Adrenal gland (tissue), 12 donors: ENCODE results near the gene KASH5. TPM values are rescaled to one million over a fixed set of nuclear protein-coding genes. Genes with fewer than 3 reads are reported as not detected.

Source experiments
- DNase-seq, 7 donors: peaks; one replicate each; pipeline ENCODE4 v3.0.0-alpha.2; 2019 to 2020
- H3K27ac ChIP-seq, 5 donors: fragments of 200-600 bp; sonication (generic) in 4 of 5; 1 replicate in 3 of 5; 2 replicates in 2 of 5; pipeline versions ENCODE4 v1.5.1 to v1.8.0; 2016 to 2020; ENCODE audit warnings: mild to moderate bottlenecking in 1 of 5
- H3K27me3 ChIP-seq: fragments of 200-600 bp; 2 replicates; pipeline ENCODE4 v1.8.0; 2021
- H3K36me3 ChIP-seq, 2 donors: fragments of 200-600 bp; replicated peaks in 1 of 2; 1 replicate in 1 of 2; 2 replicates in 1 of 2; pipeline versions ENCODE4 v1.5.1 to v1.8.0; 2018 to 2022
- H3K4me1 ChIP-seq, 2 donors: fragments of 200-600 bp; replicated peaks in 1 of 2; 1 replicate in 1 of 2; 2 replicates in 1 of 2; pipeline versions ENCODE4 v1.5.1 to v1.8.0; 2018 to 2021
- H3K4me3 ChIP-seq, 4 donors: fragments of 200-600 bp; sonication (generic) in 3 of 4; one replicate each; pipeline ENCODE4 v1.5.1; 2016 to 2018
- H3K9me3 ChIP-seq, 3 donors: fragments of 200-600 bp; sonication (generic) in 1 of 3; replicated peaks in 1 of 3; 1 replicate in 2 of 3; 2 replicates in 1 of 3; pipeline versions ENCODE4 v1.5.1 to v1.8.0; 2016 to 2021
- POLR2A ChIP-seq, 2 donors: fragments of 450-650 bp; IDR thresholded peaks; one replicate each; pipeline ENCODE4 v1.6.1; 2017; ENCODE audit warnings: antibody characterized with exemption in 2 of 2, mild to moderate bottlenecking in 2 of 2, moderate library complexity in 1 of 2
- WGBS, 4 donors: extraction: QIAGEN DNeasy Blood & Tissue Kit in 2 of 4; methylation state at CpG; one replicate each; pipeline versions ENCODE4 v1.1.5 to v1.1.7; 2013 to 2017; 5-methylcytosine and 5-hydroxymethylcytosine counted together
- intact Hi-C, 2 donors: fragments of 100-400 bp; cut with DNase I; formaldehyde crosslinking; loops; one replicate each; pipeline versions ENCODE4 v1.14.1 to v1.15.0; 2022 to 2023
- polyA plus RNA-seq, 3 donors: library from polyadenylated mRNA; stranded (reverse); fragments of 200-250 nt in 2 of 3; fragments of 350-450 nt in 1 of 3; fragmentation: Illumina TruSeq in 1 of 3; extraction: RNeasy Lipid Tissue Mini Kit (QIAGEN cat#74804) in 1 of 3; gene quantifications; one replicate each; pipeline ENCODE4 v1.2.3, GENCODE V29; 2013 to 2014
- total RNA-seq, 9 donors: library from RNA; depleted of rRNA in 4 of 9; stranded (reverse); fragments of >200 nt in 4 of 9; fragments of 120-200 nt in 1 of 9; fragmentation: NEBNext Ultra II Directional in 1 of 9; extraction: Animal tissue kit (Norgen Biotek cat#: 25700) in 1 of 9; gene quantifications; one replicate each; pipeline versions ENCODE4 v1.1.0 to v1.2.4, GENCODE V29; 2013 to 2023
- TF ChIP-seq, protein P1 (sequence below), 6 experiments: fragments of 450-650 bp in 4 of 6; fragments of 200-600 bp in 2 of 6; sonication (generic) in 1 of 6; IDR thresholded peaks; 1 replicate in 5 of 6; 2 replicates in 1 of 6; pipeline versions ENCODE4 v1.5.1 to v1.8.0; 2016 to 2021; ENCODE audit warnings: antibody characterized with exemption in 6 of 6, mild to moderate bottlenecking in 2 of 6, moderate library complexity in 1 of 6
- donor health status: healthy with polysubstance abuse.
- donor health status: Bipolar disorder and iron deficiency.
- donor health status: DM: yes; HTN: yes; CAD: no.
- donor health status: DM: no; HTN: no; CAD: no.
- donor health status: DM: no; HTN: no; CAD: no.
- donor health status: DM: yes; HTN: yes; CAD: no.

KASH5 gene
- total and polyA plus RNA-seq, 12 donors: 0.74 to 0.97 TPM; not detected in 10

DNA sequence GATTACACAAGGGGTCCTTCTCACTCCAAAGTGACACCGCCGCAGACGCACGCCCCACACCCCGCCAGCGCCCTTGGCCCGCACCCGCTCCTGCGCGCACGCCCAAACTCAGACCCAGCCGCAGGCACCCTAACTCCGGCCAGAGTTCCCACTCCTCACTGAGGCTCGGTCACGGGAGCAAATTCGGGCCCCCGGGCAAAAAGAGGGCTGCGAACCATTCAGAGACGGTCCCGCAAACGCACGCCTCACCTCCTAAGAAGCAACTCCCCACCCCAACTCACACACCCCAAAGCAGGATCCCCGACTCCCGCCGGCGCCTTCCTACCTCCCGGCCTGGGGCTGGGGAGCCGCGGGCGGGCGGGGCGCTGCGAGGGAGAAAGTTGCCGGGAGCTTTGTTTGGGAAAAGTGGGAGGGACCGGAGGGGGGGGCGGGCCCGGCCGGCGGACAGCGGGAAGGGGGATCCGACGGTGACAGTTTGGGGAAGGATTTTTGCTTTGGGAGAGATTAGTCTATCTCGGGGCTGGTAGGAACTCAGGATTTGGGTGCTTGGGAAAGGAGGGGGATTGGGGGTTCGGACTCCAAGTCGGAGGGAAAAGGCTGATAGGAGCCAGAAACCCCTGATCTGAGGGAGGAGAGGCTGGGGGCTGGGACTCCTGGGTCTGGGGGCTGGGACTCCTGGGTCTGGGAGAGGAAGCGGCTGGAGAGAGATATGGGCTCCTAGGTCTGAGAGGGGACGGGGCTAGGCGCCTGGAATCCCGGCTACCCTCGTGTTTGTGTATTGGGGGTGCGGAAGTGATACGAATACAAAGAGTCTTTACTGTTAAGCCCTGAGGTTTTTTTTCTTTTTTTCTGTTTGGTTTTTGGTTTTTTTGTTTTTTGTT is 25.8 kb upstream of the KASH5 start, which contains the start of gene TEAD2:
TSS of gene TEAD2 (minus strand) at position 369 of the 881 bp plus-strand sequence. CDS start 2,341 bp downstream, outside the sequence.
- no peaks in the 10 kb centered on the region for H3K27me3 ChIP-seq
- WGBS, 4 donors: 1 to 2% (median 2%) methylated on average over 30 to 52 of the region's 52 CpGs
- peak within 1 kb of the TSS; percentile 65 to 92 (median 76) for H3K27ac ChIP-seq
- intact Hi-C loops: no loop called here
- peak in 1 of 2 donors; percentile 34 for TF ChIP-seq POLR2A (IDR thresholded peaks at IDR 0.05)
- TF ChIP-seq, protein P1, sequence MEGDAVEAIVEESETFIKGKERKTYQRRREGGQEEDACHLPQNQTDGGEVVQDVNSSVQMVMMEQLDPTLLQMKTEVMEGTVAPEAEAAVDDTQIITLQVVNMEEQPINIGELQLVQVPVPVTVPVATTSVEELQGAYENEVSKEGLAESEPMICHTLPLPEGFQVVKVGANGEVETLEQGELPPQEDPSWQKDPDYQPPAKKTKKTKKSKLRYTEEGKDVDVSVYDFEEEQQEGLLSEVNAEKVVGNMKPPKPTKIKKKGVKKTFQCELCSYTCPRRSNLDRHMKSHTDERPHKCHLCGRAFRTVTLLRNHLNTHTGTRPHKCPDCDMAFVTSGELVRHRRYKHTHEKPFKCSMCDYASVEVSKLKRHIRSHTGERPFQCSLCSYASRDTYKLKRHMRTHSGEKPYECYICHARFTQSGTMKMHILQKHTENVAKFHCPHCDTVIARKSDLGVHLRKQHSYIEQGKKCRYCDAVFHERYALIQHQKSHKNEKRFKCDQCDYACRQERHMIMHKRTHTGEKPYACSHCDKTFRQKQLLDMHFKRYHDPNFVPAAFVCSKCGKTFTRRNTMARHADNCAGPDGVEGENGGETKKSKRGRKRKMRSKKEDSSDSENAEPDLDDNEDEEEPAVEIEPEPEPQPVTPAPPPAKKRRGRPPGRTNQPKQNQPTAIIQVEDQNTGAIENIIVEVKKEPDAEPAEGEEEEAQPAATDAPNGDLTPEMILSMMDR (IDR thresholded peaks at IDR 0.05): no peak
- H3K4me1 ChIP-seq: peaks cover 8 to 10% of the 10 kb centered on the region in 2 donors
- H3K4me3 ChIP-seq: peak within 1 kb of the TSS; percentile 45 to 75 (median 68)
- DNase-seq: peak; percentile 54 to 81 (median 67)
- no peaks in the 10 kb centered on the region for H3K9me3 ChIP-seq
- H3K36me3 ChIP-seq: peaks cover 0 to 10% of the 10 kb centered on the region in 2 donors

DNA sequence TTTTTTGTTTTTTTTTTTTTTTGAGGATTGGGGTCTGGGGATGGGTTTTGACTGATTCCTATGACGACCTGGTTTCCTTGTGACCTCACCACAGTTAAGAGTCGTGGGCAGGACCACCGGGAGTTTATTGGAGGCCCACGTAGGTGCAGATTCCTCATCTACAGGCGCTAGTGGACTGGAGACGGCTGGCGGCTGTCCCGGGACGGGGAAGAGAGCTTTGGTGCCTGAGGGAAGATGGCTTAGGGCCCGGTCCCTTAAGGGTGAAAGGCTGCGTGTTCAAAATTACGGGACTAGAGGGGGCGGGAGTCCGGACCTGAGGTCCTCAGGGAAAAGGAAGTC is 25.2 kb upstream of the KASH5 start:
- peak overlapping the region in 4 of 5 donors; percentile 50 to 89 (median 66) for H3K27ac ChIP-seq
- intact Hi-C loops: no loop called here

DNA sequence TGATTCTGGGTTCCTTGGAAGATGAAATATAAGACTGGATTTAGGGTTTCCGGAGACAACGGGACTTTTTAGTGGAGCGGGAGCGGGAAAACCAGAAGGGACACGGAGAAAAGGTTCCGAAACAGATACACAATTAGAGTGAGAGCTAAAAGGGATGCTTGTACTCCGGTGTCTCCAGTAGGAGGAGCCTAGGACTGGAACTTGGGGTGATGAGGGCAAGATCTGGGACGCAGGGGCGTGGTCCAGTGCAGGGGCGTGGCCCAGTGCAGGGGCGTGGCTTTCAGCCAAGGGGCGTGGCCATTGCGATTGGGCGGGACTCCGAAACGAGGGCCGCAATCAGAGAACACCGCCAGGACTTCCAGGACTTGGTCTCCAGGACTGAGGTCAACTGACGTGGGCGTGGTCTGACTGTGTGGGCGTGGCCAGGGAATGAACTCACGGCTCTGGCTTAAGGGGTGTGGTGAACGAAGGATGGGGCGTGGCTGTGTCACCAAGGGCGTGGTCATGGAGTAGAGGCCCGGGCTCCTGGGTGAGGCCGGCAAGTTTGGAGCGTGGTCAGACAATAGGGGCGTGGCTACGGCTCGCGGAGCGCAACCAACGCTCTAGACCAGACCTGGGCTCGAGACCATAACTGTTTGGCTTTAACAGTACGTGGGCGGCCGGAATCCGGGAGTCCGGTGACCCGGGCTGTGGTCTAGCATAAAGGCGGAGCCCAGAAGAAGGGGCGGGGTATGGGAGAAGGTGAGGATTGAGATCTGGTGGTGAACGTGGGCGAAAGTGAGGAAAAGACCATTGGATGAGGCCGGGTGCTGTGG is 24.6 kb upstream of the KASH5 start, which contains the start of gene DKKL1:
TSS of gene DKKL1 (plus strand) at position 610 of the 815 bp plus-strand sequence. CDS start at position 732, 122 bp downstream.
- Histone ChIP-seq H3K36me3 (peaks cover 0 to 10% of the 10 kb centered on the region in 2 donors), H3K4me3 (peak within 1 kb of the TSS in 2 of 4 donors; percentile 31 to 63), H3K27ac (peak within 1 kb of the TSS in 4 of 5 donors; percentile 50 to 89 (median 66)), H3K9me3 (no peaks in the 10 kb centered on the region), H3K27me3 (no peaks in the 10 kb centered on the region), H3K4me1 (peaks cover 8 to 10% of the 10 kb centered on the region in 2 donors)
- intact Hi-C loops: no loop called here
- TF ChIP-seq POLR2A (IDR thresholded peaks at IDR 0.05): peak in 1 of 2 donors; percentile 68
- TF ChIP-seq, protein P1 (IDR thresholded peaks at IDR 0.05): peak in 1 of 6 experiments; percentile 17
- 1 to 2% (median 2%) methylated on average over 37 to 46 of the region's 46 CpGs for WGBS, 4 donors
- DNase-seq: peak; percentile 99 to 100 (median 99)

More for the DNA sequence above, 25.2 kb upstream of the KASH5 start:
- peak overlapping the region in 1 of 4 donors; percentile 31 for H3K4me3 ChIP-seq
- H3K4me1 ChIP-seq: peaks cover 8 to 10% of the 10 kb centered on the region in 2 donors
- TF ChIP-seq, protein P1 (IDR thresholded peaks at IDR 0.05): no peak
- TF ChIP-seq POLR2A (IDR thresholded peaks at IDR 0.05): no peak
- H3K27me3 ChIP-seq: no peaks in the 10 kb centered on the region
- peak; percentile 49 to 61 (median 52) for DNase-seq
- H3K9me3 ChIP-seq: no peaks in the 10 kb centered on the region
- 1 to 2% (median 1%) methylated on average over 11 to 14 of the region's 14 CpGs for WGBS, 4 donors
- peaks cover 0 to 10% of the 10 kb centered on the region in 2 donors for H3K36me3 ChIP-seq
